K562 (cell line): ENCODE results near the gene ZMIZ1. TPM values are rescaled to one million over a fixed set of nuclear protein-coding genes. Genes with fewer than 3 reads are reported as not detected.
A peak's percentile ranks its signal among the peaks of the same experiment; 100 is the strongest.

Experiments
- ATAC-seq: fragments of 200-7000 bp; cut with Tn5 transposase; 3 replicates; pipeline ENCODE4 v1.9.1; 2020; ENCODE audit warnings: moderate library complexity
- BruUV-seq: library from RNA; stranded (reverse); fragments of 400-500 nt; replicated peaks from 2 replicates; lab custom pipeline; 2021; lab: Mats Ljungman, UMichigan
- CTCF ChIA-PET: fragments of 300-600 bp; formaldehyde crosslinking; extraction: SDS; loops from one replicate; lab custom pipeline; 2021; ENCODE audit warnings: low intra/inter-chr PET ratio; lab: Yijun Ruan, JAX
- POLR2A ChIA-PET: fragments of 300-600, 350-650 bp; sonication (Branson Sonifier 250); formaldehyde crosslinking; extraction: SDS; loops from one replicate; lab custom pipeline; 2021; ENCODE audit warnings: antibody characterized with exemption, inconsistent platforms; lab: Yijun Ruan, JAX
- DNase-seq, 4 experiments: peaks; one replicate each; pipeline versions ENCODE4 v3.0.0 to v3.0.0-alpha.2; 2011 to 2018; ENCODE audit warnings: low spot score in 3 of 4, mixed read lengths in 3 of 4; ENCODE audit errors: extremely low read depth in 1 of 4
- FAIRE-seq: peaks from 2 replicates; lab custom pipeline; 2011; peaks lifted over from hg19 to GRCh38; lab: Jason Lieb, UNC
- H2AFZ ChIP-seq: 2 replicates; pipeline ENCODE4 v1.6.0; 2011; ENCODE audit warnings: low read depth, low read length, control low read depth, inconsistent platforms
- H3K27ac ChIP-seq: fragments of 200-600 bp; 3 replicates; pipeline ENCODE4 v1.8.0; 2011; ENCODE audit warnings: low read depth, mild to moderate bottlenecking, control low read depth, inconsistent platforms, low read length, moderate library complexity, mixed read lengths; ENCODE audit errors: extremely low read depth
- H3K27me3 ChIP-seq, 2 experiments: fragments of 300-600 bp in 1 of 2; 2 replicates in 1 of 2; 3 replicates in 1 of 2; pipeline versions ENCODE4 v1.6.0 to v1.8.0; 2011; ENCODE audit warnings: inconsistent platforms in 2 of 2, low read length in 2 of 2, mild to moderate bottlenecking in 1 of 2, mixed read lengths in 1 of 2, moderate library complexity in 1 of 2; ENCODE audit not compliant: control insufficient read depth in 2 of 2, insufficient read depth in 2 of 2
- H3K36me3 ChIP-seq: fragments of 300-600 bp; 3 replicates; pipeline ENCODE4 v1.8.0; 2011; ENCODE audit warnings: mild to moderate bottlenecking, low read length, inconsistent platforms; ENCODE audit not compliant: control insufficient read depth, insufficient read depth
- H3K4me1 ChIP-seq, 2 experiments: fragments of 200-600 bp in 1 of 2; replicated peaks in 1 of 2; 2 replicates in 1 of 2; 3 replicates in 1 of 2; pipeline versions ENCODE4 v1.5.1 to v1.8.0; 2011; ENCODE audit warnings: inconsistent platforms in 2 of 2, low read length in 2 of 2, mild to moderate bottlenecking in 1 of 2, mixed read lengths in 1 of 2, moderate library complexity in 1 of 2; ENCODE audit not compliant: control insufficient read depth in 2 of 2, insufficient read depth in 2 of 2
- H3K4me2 ChIP-seq: 2 replicates; pipeline ENCODE4 v1.6.1; 2011; ENCODE audit warnings: low read length, control low read depth, inconsistent platforms, mixed read lengths; ENCODE audit not compliant: insufficient read depth
- H3K4me3 ChIP-seq: fragments of 200-600 bp; sonication (generic), shearing (Covaris generic); 2 replicates; pipeline ENCODE4 v1.5.1; 2016; ENCODE audit warnings: control low read depth, inconsistent platforms
- H3K79me2 ChIP-seq: fragments of 200-600 bp; 3 replicates; pipeline ENCODE4 v1.8.0; 2011; ENCODE audit warnings: low read length, inconsistent platforms; ENCODE audit not compliant: control insufficient read depth, insufficient read depth
- H3K9ac ChIP-seq, 2 experiments: 2 replicates each; pipeline versions ENCODE4 v1.6.0 to v1.6.1; 2011; ENCODE audit warnings: low read depth in 2 of 2, low read length in 2 of 2, control low read depth in 1 of 2, inconsistent platforms in 1 of 2, mild to moderate bottlenecking in 1 of 2, mixed read lengths in 1 of 2; ENCODE audit not compliant: insufficient read depth in 1 of 2
- H3K9me1 ChIP-seq: one replicate; pipeline ENCODE4 v1.6.0; 2011; ENCODE audit warnings: inconsistent platforms, mild to moderate bottlenecking, low read length, moderate library complexity; ENCODE audit not compliant: control insufficient read depth, insufficient read depth
- H3K9me3 ChIP-seq: replicated peaks from 2 replicates; pipeline ENCODE4 v1.5.1; 2011; ENCODE audit warnings: low read depth, low read length, inconsistent platforms; ENCODE audit not compliant: control insufficient read depth, insufficient read depth
- H4K20me1 ChIP-seq: replicated peaks from 2 replicates; pipeline ENCODE4 v1.6.1; 2011; ENCODE audit warnings: low read length, inconsistent platforms, mixed read lengths; ENCODE audit not compliant: control insufficient read depth, insufficient read depth
- ARID3A ChIP-seq: IDR thresholded peaks from 2 replicates; pipeline ENCODE4 v1.6.1; 2012; ENCODE audit warnings: low read depth, low read length, improper control_type of control experiment, borderline replicate concordance
- ATF1 ChIP-seq, 2 experiments: fragments of 450-650 bp in 1 of 2; IDR thresholded peaks; 2 replicates each; pipeline ENCODE4 v1.6.1; 2016; ENCODE audit warnings: missing compliant biosample characterization in 1 of 2, missing genetic modification characterization in 1 of 2
- BHLHE40 ChIP-seq: IDR thresholded peaks from 2 replicates; pipeline ENCODE4 v1.6.1; 2011; ENCODE audit warnings: low read length, improper control_type of control experiment
- ELF2 ChIP-seq: fragments of 250-450 bp; sonication (Bioruptor Pico); IDR thresholded peaks from 2 replicates; pipeline ENCODE4 v1.5.0; 2021; ENCODE audit warnings: mild to moderate bottlenecking
- ESRRA ChIP-seq: fragments of 450-650 bp; IDR thresholded peaks from 2 replicates; pipeline ENCODE4 v1.6.1; 2014; ENCODE audit warnings: low read depth, mild to moderate bottlenecking, moderate library complexity, borderline replicate concordance
- ETV5 ChIP-seq: sonication (generic); formaldehyde crosslinking; IDR thresholded peaks from 2 replicates; pipeline ENCODE4 v1.4.0; 2020; ENCODE audit warnings: low read depth, mild to moderate bottlenecking, missing genetic modification reagents
- HBP1 ChIP-seq: fragments of 450-650 bp; formaldehyde crosslinking; IDR thresholded peaks from 2 replicates; pipeline ENCODE4 v1.4.0; 2022; ENCODE audit warnings: missing genetic modification characterization
- MAFF ChIP-seq: IDR thresholded peaks from 2 replicates; pipeline ENCODE4 v1.6.1; 2012; ENCODE audit warnings: low read length, improper control_type of control experiment
- RB1 ChIP-seq: fragments of 450-650 bp; IDR thresholded peaks from 2 replicates; pipeline ENCODE4 v1.6.1; 2017; ENCODE audit warnings: low read depth, mild to moderate bottlenecking
- SP2 ChIP-seq: IDR thresholded peaks from 2 replicates; pipeline ENCODE4 v1.6.1; 2011; ENCODE audit warnings: mild to moderate bottlenecking, low read depth, low read length, moderate library complexity; ENCODE audit not compliant: poor library complexity, severe bottlenecking; ENCODE audit errors: extremely low read depth
- TAF7 ChIP-seq: fragments of 450-650 bp; IDR thresholded peaks from 2 replicates; pipeline ENCODE4 v1.6.1; 2016; ENCODE audit warnings: missing genetic modification characterization, missing compliant biosample characterization
- TAL1 ChIP-seq: fragments of 450-650 bp; IDR thresholded peaks from 2 replicates; pipeline ENCODE4 v1.6.1; 2016; ENCODE audit warnings: mild to moderate bottlenecking
- USF1 ChIP-seq: sonication (generic); formaldehyde crosslinking; IDR thresholded peaks from 2 replicates; pipeline ENCODE4 v1.9.0; 2022; ENCODE audit warnings: mild to moderate bottlenecking, missing genetic modification reagents
- WGBS: fragments of 100-300 bp; shearing (Covaris generic); methylation state at CpG from one replicate; pipeline ENCODE4 v1.1.6; 2016; ENCODE audit warnings: low coverage, mixed read lengths; ENCODE audit not compliant: insufficient coverage; ENCODE audit errors: missing lambda C conversion rate; 5-methylcytosine and 5-hydroxymethylcytosine counted together
- in situ Hi-C: fragments of 300-500 bp; cut with MboI; formaldehyde crosslinking; loops from 4 replicates; pipeline ENCODE4 v1.15.0; 2018; ENCODE audit warnings: inconsistent platforms, mixed read lengths
- intact Hi-C: fragments of 100-400 bp; cut with micrococcal nuclease; formaldehyde crosslinking; loops from 2 replicates; pipeline ENCODE4 v1.14.2; 2022
- polyA plus RNA-seq, 8 experiments: library from polyadenylated mRNA; depleted of rRNA in 4 of 8; stranded (reverse) in 5 of 8; unstranded in 3 of 8; fragments of >200 nt; fragmentation: Nextera tagmentation in 2 of 8; fragmentation: Illumina TruSeq in 1 of 8; extraction: Ambion mirVana in 2 of 8; extraction: Trizol in 1 of 8; gene quantifications; 2 replicates each; pipeline versions ENCODE4 v1.2.1 to v1.2.3, GENCODE V29; 2011 to 2014; ENCODE audit warnings: inconsistent platforms in 1 of 8, missing spikeins in 1 of 8
- total RNA-seq, 7 experiments: library from RNA; depleted of rRNA in 6 of 7; stranded (reverse); fragments of >200 nt in 6 of 7; fragmentation: Illumina TruSeq in 2 of 7; extraction: Trizol in 2 of 7; gene quantifications; 2 replicates each; pipeline versions ENCODE4 v1.2.1 to v1.2.3, GENCODE V29; 2011 to 2021; ENCODE audit warnings: low replicate concordance in 1 of 7
- TF ChIP-seq, protein P1 (sequence below): fragments of 200-800 bp; sonication (Bioruptor generic); IDR thresholded peaks from 2 replicates; pipeline ENCODE4 v1.6.1; 2017; ENCODE audit warnings: missing genetic modification characterization, missing compliant biosample characterization

ZMIZ1 gene
- total and polyA plus RNA-seq, 9 of the 15 experiments (the other 6 are each of a cell fraction or from before 2014, with no cell fraction given) = 1.0 to 37.3 (median 4.3) TPM

DNA sequence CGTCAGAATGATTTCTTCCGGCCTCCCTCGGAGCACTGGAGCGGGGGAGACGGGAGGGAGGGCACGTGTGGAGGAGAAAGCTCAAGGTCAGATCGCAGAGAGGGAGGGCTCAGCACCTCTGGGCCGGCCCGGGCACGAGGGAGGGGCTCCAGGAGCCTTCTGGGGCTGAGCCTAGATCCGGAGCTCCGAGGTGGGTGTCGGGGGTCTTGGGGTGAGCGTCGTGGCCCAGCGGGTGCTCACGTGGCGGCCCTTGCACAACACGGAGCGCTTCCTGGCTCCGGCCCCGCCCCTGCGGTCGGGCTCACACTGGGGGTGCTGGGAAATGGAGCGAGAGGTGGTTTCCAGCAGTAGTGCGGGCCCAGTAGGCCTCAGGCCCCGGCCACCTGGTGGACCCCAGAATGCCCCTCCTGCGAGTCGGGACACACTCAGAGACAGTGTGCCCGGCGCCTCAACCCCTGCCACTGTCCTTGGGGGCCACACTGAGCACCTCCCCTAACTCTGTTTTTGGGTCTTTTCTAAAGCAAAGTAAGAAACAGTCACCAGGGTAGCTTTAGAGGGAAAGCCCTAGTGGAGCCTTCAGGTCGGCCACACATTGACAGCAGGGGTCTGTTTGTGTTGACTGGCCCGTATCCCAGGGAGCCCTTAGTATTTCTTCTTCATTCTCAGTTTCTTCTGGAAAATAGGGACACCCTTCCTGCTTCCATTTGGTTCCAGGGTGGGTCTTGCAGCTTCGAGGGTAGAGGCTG is 279.3 kb downstream of the ZMIZ1 start:
- in situ Hi-C loops (no loop called here), intact Hi-C loops (no loop called here)
- peak; percentile 40 for FAIRE-seq
- Histone ChIP-seq H3K9me1 (peaks cover 21% of the 10 kb centered on the region), H3K9me3 (no peaks in the 10 kb centered on the region), H3K27ac (peak overlapping the region; percentile 96), H4K20me1 (peaks cover 25% of the 10 kb centered on the region), H2AFZ (peak overlapping the region; percentile 74), H3K79me2 (peaks cover 39% of the 10 kb centered on the region), H3K9ac (peak overlapping the region; percentile 95 to 99), H3K36me3 (peaks cover 48% of the 10 kb centered on the region), H3K4me2 (peak overlapping the region; percentile 88), H3K4me3 (peak overlapping the region; percentile 88), H3K4me1 (peaks cover 30 to 54% of the 10 kb centered on the region in 2 experiments), H3K27me3 (no peaks in the 10 kb centered on the region)
- ChIA-PET CTCF (no interaction called here), POLR2A (interaction anchor here (0.5 to 2.7 kb wide), 16 partner anchors 11 to 1526 kb away, joined by 3 to 9 read pairs (median 4); partner anchors contain the start of gene ZCCHC24)
- no TSS peak for BruUV-seq
- peak; percentile 82 to 89 (median 87) for DNase-seq
- ATAC-seq = peak; percentile 83
- under 1% methylated on average over 24 of the region's 34 CpGs for whole genome bisulfite sequencing
- TF ChIP-seq BHLHE40 = peak; percentile 87
- TF ChIP-seq MAFF = no peak
- peak; percentile 33; the same call in 1 of the 2 replicates for TF ChIP-seq RB1
- TF ChIP-seq SP2 = no peak
- TF ChIP-seq ETV5 (CRISPR knock-in tag) = no peak
- no peak for TF ChIP-seq ARID3A
- peak; percentile 32; the same call in 1 of the 2 replicates for TF ChIP-seq HBP1 (CRISPR knock-in tag)
- peak; percentile 86 for TF ChIP-seq USF1 (CRISPR knock-in tag)
- TF ChIP-seq TAF7 (tag) = no peak
- peak; percentile 97 for TF ChIP-seq ESRRA
- TF ChIP-seq, protein P1, sequence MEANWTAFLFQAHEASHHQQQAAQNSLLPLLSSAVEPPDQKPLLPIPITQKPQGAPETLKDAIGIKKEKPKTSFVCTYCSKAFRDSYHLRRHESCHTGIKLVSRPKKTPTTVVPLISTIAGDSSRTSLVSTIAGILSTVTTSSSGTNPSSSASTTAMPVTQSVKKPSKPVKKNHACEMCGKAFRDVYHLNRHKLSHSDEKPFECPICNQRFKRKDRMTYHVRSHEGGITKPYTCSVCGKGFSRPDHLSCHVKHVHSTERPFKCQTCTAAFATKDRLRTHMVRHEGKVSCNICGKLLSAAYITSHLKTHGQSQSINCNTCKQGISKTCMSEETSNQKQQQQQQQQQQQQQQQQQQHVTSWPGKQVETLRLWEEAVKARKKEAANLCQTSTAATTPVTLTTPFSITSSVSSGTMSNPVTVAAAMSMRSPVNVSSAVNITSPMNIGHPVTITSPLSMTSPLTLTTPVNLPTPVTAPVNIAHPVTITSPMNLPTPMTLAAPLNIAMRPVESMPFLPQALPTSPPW (CRISPR knock-in tag) = peak; percentile 67
- no peak for TF ChIP-seq TAL1
- peak; percentile 65 for TF ChIP-seq ELF2 (CRISPR knock-in tag)
- TF ChIP-seq ATF1 (CRISPR knock-in tag; IDR thresholded peaks at IDR 0.05) = no peak
- TF ChIP-seq ATF1 (tag; IDR thresholded peaks at IDR 0.05) = peak; percentile 43; the same call in 1 of the 2 replicates
